Nephron (organoid): ENCODE measurements around the gene HMCN2.

ENCODE experiments used
- H3K27ac Mint-ChIP-seq, 3 experiments: 2 replicates each; pipeline ENCODE4 v1.8.0; 2020; ENCODE audit warnings: mixed read lengths in 3 of 3, mild to moderate bottlenecking in 2 of 3, moderate library complexity in 1 of 3
- H3K27me3 Mint-ChIP-seq: 2 replicates; pipeline ENCODE4 v1.8.0; 2021; ENCODE audit warnings: low read depth, mild to moderate bottlenecking, moderate library complexity, mixed read lengths
- H3K36me3 Mint-ChIP-seq: 2 replicates; pipeline ENCODE4 v1.8.0; 2020; ENCODE audit warnings: low read depth, mixed read lengths
- H3K4me1 Mint-ChIP-seq: 2 replicates; pipeline ENCODE4 v1.8.0; 2020; ENCODE audit warnings: mixed read lengths
- H3K4me3 Mint-ChIP-seq, 3 experiments: 2 replicates each; pipeline ENCODE4 v1.8.0; 2020; ENCODE audit warnings: mild to moderate bottlenecking in 3 of 3, mixed read lengths in 3 of 3, moderate library complexity in 2 of 3
- H3K9me3 Mint-ChIP-seq: 2 replicates; pipeline ENCODE4 v1.8.0; 2020; ENCODE audit warnings: mixed read lengths
- CTCF ChIP-seq, 3 experiments: fragments of 200-600 bp; sonication (generic); IDR thresholded peaks; one replicate each; pipeline ENCODE4 v1.5.0; 2021; ENCODE audit warnings: antibody characterized with exemption in 3 of 3; ENCODE audit not compliant: unreplicated experiment in 3 of 3

Gene HMCN2

GRCh38 chr9:130264414-130265350, 878 bp upstream of the HMCN2 start:
- peaks cover 93% of the 10 kb centered on the region for H3K27me3 Mint-ChIP-seq
- peak overlapping the region; percentile 22 to 53 (median 46) for H3K4me3 Mint-ChIP-seq
- H3K4me1 Mint-ChIP-seq: peaks cover 31% of the 10 kb centered on the region
- no peak overlapping the region for H3K27ac Mint-ChIP-seq
- H3K9me3 Mint-ChIP-seq: no peaks in the 10 kb centered on the region
- no peak for TF ChIP-seq CTCF (IDR thresholded peaks at IDR 0.05; ENCODE audit: unreplicated experiment in 3 of 3)
- H3K36me3 Mint-ChIP-seq: no peaks in the 10 kb centered on the region

- no peaks in the 10 kb centered on the region for H3K36me3 Mint-ChIP-seq
- peak overlapping the region; percentile 71 to 81 (median 76) for H3K4me3 Mint-ChIP-seq
- H3K27me3 Mint-ChIP-seq: peaks cover 95% of the 10 kb centered on the region
- H3K27ac Mint-ChIP-seq: no peak overlapping the region
- no peaks in the 10 kb centered on the region for H3K9me3 Mint-ChIP-seq
- peaks cover 19% of the 10 kb centered on the region for H3K4me1 Mint-ChIP-seq
- TF ChIP-seq CTCF (IDR thresholded peaks at IDR 0.05; ENCODE audit: unreplicated experiment in 3 of 3): no peak
These were observed 907 bp downstream of the HMCN2 start for GRCh38 chr9:130266236-130267098.

GRCh38 chr9:130267930-130268329, 2.4 kb downstream of the HMCN2 start:
- no peak overlapping the region for H3K27ac Mint-ChIP-seq
- H3K27me3 Mint-ChIP-seq: peaks cover 92% of the 10 kb centered on the region
- no peak for TF ChIP-seq CTCF (IDR thresholded peaks at IDR 0.05; ENCODE audit: unreplicated experiment in 3 of 3)
- H3K4me3 Mint-ChIP-seq: no peak overlapping the region
- no peaks in the 10 kb centered on the region for H3K36me3 Mint-ChIP-seq
- no peaks in the 10 kb centered on the region for H3K9me3 Mint-ChIP-seq
- peaks cover 17% of the 10 kb centered on the region for H3K4me1 Mint-ChIP-seq

- no peak overlapping the region for H3K4me3 Mint-ChIP-seq
- peaks cover 11% of the 10 kb centered on the region for H3K4me1 Mint-ChIP-seq
- no peaks in the 10 kb centered on the region for H3K36me3 Mint-ChIP-seq
- H3K27ac Mint-ChIP-seq: no peak overlapping the region
- no peaks in the 10 kb centered on the region for H3K9me3 Mint-ChIP-seq
- no peak for TF ChIP-seq CTCF (IDR thresholded peaks at IDR 0.05; ENCODE audit: unreplicated experiment in 3 of 3)
- peaks cover 89% of the 10 kb centered on the region for H3K27me3 Mint-ChIP-seq
These were observed 3.1 kb downstream of the HMCN2 start for GRCh38 chr9:130268521-130269211.

GRCh38 chr9:130271473-130271872, 5.9 kb downstream of the HMCN2 start:
- H3K4me1 Mint-ChIP-seq: peaks cover 7% of the 10 kb centered on the region
- no peak overlapping the region for H3K27ac Mint-ChIP-seq
- peaks cover 69% of the 10 kb centered on the region for H3K27me3 Mint-ChIP-seq
- no peaks in the 10 kb centered on the region for H3K36me3 Mint-ChIP-seq
- no peaks in the 10 kb centered on the region for H3K9me3 Mint-ChIP-seq
- H3K4me3 Mint-ChIP-seq: no peak overlapping the region
- TF ChIP-seq CTCF (IDR thresholded peaks at IDR 0.05; ENCODE audit: unreplicated experiment in 3 of 3): no peak
